Measurements from ENCODE around the gene LHFPL2. TPM values are rescaled to one million over a fixed set of nuclear protein-coding genes. Genes with fewer than 3 reads are reported as not detected.

The LHFPL2 gene
- total RNA-seq, 1 donor from 2014 or later, result 47.6 TPM

GRCh38 chr5:78653681-78654366 is 5.3 kb upstream of the LHFPL2 start:
- no peak for TF ChIP-seq CTCF (IDR thresholded peaks at IDR 0.05; ENCODE audit: unreplicated experiment)
- no peak for DNase-seq (ENCODE audit: low spot score)
- H3K27me3 Mint-ChIP-seq (ENCODE audit: unreplicated experiment), result peaks cover 6% of the 10 kb centered on the region
- no peak overlapping the region for H3K4me3 Mint-ChIP-seq (ENCODE audit: unreplicated experiment)
- peaks cover 18% of the 10 kb centered on the region for H3K4me1 Mint-ChIP-seq (ENCODE audit: unreplicated experiment)
- no peak overlapping the region for H3K27ac Mint-ChIP-seq (ENCODE audit: unreplicated experiment)
- peaks cover 4% of the 10 kb centered on the region for H3K36me3 Mint-ChIP-seq (ENCODE audit: low read depth, unreplicated experiment)
- no peaks in the 10 kb centered on the region for H3K9me3 Mint-ChIP-seq (ENCODE audit: unreplicated experiment)

- Mint-ChIP-seq H3K9me3 (ENCODE audit: unreplicated experiment) (no peaks in the 10 kb centered on the region), H3K27ac (ENCODE audit: unreplicated experiment) (no peak overlapping the region), H3K36me3 (ENCODE audit: low read depth, unreplicated experiment) (peaks cover 4% of the 10 kb centered on the region), H3K27me3 (ENCODE audit: unreplicated experiment) (peaks cover 6% of the 10 kb centered on the region), H3K4me3 (ENCODE audit: unreplicated experiment) (no peak overlapping the region), H3K4me1 (ENCODE audit: unreplicated experiment) (peaks cover 18% of the 10 kb centered on the region)
- DNase-seq (ENCODE audit: low spot score), result no peak
- no peak for TF ChIP-seq CTCF (IDR thresholded peaks at IDR 0.05; ENCODE audit: unreplicated experiment)
Measured at GRCh38 chr5:78653031-78653430, 4.5 kb upstream of the LHFPL2 start.

DNA sequence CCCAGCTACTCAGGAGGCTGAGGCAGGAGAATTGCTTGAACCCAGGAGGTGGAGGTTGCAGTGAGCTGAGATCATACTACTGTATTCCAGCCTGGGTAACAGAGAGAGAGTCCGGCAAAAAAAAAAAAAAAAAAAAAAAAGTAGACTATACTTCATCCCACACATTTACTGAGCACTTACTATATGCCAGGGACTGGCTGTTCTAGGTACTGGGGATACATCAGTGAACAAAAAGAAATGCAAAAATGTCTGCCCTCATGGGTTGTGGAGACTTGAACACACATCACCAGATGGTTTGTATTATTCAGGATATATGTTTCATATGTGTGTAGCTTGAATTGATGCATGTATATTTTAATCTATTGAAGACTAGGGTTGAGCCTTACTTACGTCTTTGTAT is 2.9 kb upstream of the LHFPL2 start:
- Mint-ChIP-seq H3K9me3 (ENCODE audit: unreplicated experiment) (no peaks in the 10 kb centered on the region), H3K4me1 (ENCODE audit: unreplicated experiment) (peaks cover 29% of the 10 kb centered on the region), H3K4me3 (ENCODE audit: unreplicated experiment) (no peak overlapping the region), H3K27me3 (ENCODE audit: unreplicated experiment) (peaks cover 6% of the 10 kb centered on the region), H3K27ac (ENCODE audit: unreplicated experiment) (no peak overlapping the region), H3K36me3 (ENCODE audit: low read depth, unreplicated experiment) (peaks cover 8% of the 10 kb centered on the region)
- no peak for DNase-seq (ENCODE audit: low spot score)
- no peak for TF ChIP-seq CTCF (IDR thresholded peaks at IDR 0.05; ENCODE audit: unreplicated experiment)

- TF ChIP-seq CTCF (IDR thresholded peaks at IDR 0.05; ENCODE audit: unreplicated experiment), result no peak
- H3K9me3 Mint-ChIP-seq (ENCODE audit: unreplicated experiment), result no peaks in the 10 kb centered on the region
- H3K4me1 Mint-ChIP-seq (ENCODE audit: unreplicated experiment), result peaks cover 34% of the 10 kb centered on the region
- H3K27ac Mint-ChIP-seq (ENCODE audit: unreplicated experiment), result no peak overlapping the region
- H3K27me3 Mint-ChIP-seq (ENCODE audit: unreplicated experiment), result peaks cover 6% of the 10 kb centered on the region
- H3K4me3 Mint-ChIP-seq (ENCODE audit: unreplicated experiment), result no peak overlapping the region
- peaks cover 8% of the 10 kb centered on the region for H3K36me3 Mint-ChIP-seq (ENCODE audit: low read depth, unreplicated experiment)
- no peak for DNase-seq (ENCODE audit: low spot score)
Measured at GRCh38 chr5:78650531-78650930, 2.0 kb upstream of the LHFPL2 start.

GRCh38 chr5:78649861-78650496 is 1.4 kb upstream of the LHFPL2 start:
- peak overlapping the region; percentile 81 for H3K27ac Mint-ChIP-seq (ENCODE audit: unreplicated experiment)
- H3K4me1 Mint-ChIP-seq (ENCODE audit: unreplicated experiment), result peaks cover 37% of the 10 kb centered on the region
- H3K9me3 Mint-ChIP-seq (ENCODE audit: unreplicated experiment), result no peaks in the 10 kb centered on the region
- H3K4me3 Mint-ChIP-seq (ENCODE audit: unreplicated experiment), result peak overlapping the region; percentile 88
- H3K27me3 Mint-ChIP-seq (ENCODE audit: unreplicated experiment), result peaks cover 6% of the 10 kb centered on the region
- TF ChIP-seq CTCF (IDR thresholded peaks at IDR 0.05; ENCODE audit: unreplicated experiment), result no peak
- no peak for DNase-seq (ENCODE audit: low spot score)
- peaks cover 8% of the 10 kb centered on the region for H3K36me3 Mint-ChIP-seq (ENCODE audit: low read depth, unreplicated experiment)
